Stimulated activated CD4-positive, alpha-beta T cell treated with anti-CD3 and anti-CD28 coated beads, Interleukin-12 subunit alpha, Interleukin-12 subunit beta, amount 100 ng/mL, for 4 hours (primary cell): ENCODE results near the gene SLC30A1.

Source experiments
- DNase-seq: peaks from one replicate; pipeline ENCODE4 v3.0.0-alpha.2; 2020

Gene SLC30A1

GRCh38 chr1:211606914-211607753 is 28.2 kb upstream of the SLC30A1 start:
- no peak for DNase-seq

- no peak for DNase-seq
Measured at GRCh38 chr1:211606332-211606913, 27.5 kb upstream of the SLC30A1 start.

GRCh38 chr1:211605603-211606331 is 26.8 kb upstream of the SLC30A1 start:
- DNase-seq, result no peak

GRCh38 chr1:211605034-211605433 is 26.1 kb upstream of the SLC30A1 start:
- no peak for DNase-seq

- DNase-seq, result no peak
Measured at GRCh38 chr1:211604548-211604947, 25.6 kb upstream of the SLC30A1 start.

GRCh38 chr1:211603713-211604112 is 24.8 kb upstream of the SLC30A1 start:
- DNase-seq, result no peak

- DNase-seq, result no peak
Measured at GRCh38 chr1:211603191-211603701, 24.3 kb upstream of the SLC30A1 start.

- no peak for DNase-seq
Measured at GRCh38 chr1:211601982-211602670, 23.2 kb upstream of the SLC30A1 start.

GRCh38 chr1:211601159-211601558 is 22.2 kb upstream of the SLC30A1 start:
- no peak for DNase-seq

- no peak for DNase-seq
Measured at GRCh38 chr1:211599250-211599649, 20.3 kb upstream of the SLC30A1 start.

GRCh38 chr1:211598514-211598913 is 19.6 kb upstream of the SLC30A1 start:
- no peak for DNase-seq

- no peak for DNase-seq
Measured at GRCh38 chr1:211596418-211597181, 17.6 kb upstream of the SLC30A1 start.

GRCh38 chr1:211595419-211595818 is 16.5 kb upstream of the SLC30A1 start:
- no peak for DNase-seq

GRCh38 chr1:211591980-211592493 is 13.1 kb upstream of the SLC30A1 start:
- DNase-seq, result no peak

- DNase-seq, result no peak
Measured at GRCh38 chr1:211589782-211590721, 11.1 kb upstream of the SLC30A1 start.

- DNase-seq, result no peak
Measured at GRCh38 chr1:211588711-211589110, 9.8 kb upstream of the SLC30A1 start.

- no peak for DNase-seq
Measured at GRCh38 chr1:211587123-211587522, 8.2 kb upstream of the SLC30A1 start.

- no peak for DNase-seq
Measured at GRCh38 chr1:211586538-211586937, 7.6 kb upstream of the SLC30A1 start.

- DNase-seq, result no peak
Measured at GRCh38 chr1:211583011-211583992, 4.3 kb upstream of the SLC30A1 start.

- no peak for DNase-seq
Measured at GRCh38 chr1:211581526-211581925, 2.6 kb upstream of the SLC30A1 start.
